Measurements from ENCODE around the gene SH3BP5L.
"Not testable (repeated sequence)": the region's sequence is repeated elsewhere in the genome, so short reads cannot be mapped to it uniquely, and the experiment has no call there.

Gene SH3BP5L

DNA sequence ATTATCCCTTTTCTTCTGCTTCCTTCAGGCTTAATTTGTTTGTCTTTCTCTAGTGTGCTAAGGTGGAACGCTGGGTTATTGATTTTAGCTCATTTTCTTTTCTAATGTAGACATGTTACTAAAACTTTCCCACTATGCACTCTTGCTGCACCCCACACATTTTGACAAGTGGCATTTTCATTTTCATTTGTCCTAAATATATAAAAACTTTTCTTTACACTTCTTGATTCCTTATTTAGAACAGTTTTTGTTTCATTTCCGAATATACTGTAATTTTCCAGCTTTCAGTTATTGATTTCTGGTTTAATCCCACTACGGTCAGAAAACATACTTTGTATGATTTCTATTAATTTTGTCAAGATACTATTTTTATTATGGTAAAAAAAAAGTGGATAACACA, 25.3 kb downstream of the SH3BP5L start:
- TF ChIP-seq, protein P1, sequence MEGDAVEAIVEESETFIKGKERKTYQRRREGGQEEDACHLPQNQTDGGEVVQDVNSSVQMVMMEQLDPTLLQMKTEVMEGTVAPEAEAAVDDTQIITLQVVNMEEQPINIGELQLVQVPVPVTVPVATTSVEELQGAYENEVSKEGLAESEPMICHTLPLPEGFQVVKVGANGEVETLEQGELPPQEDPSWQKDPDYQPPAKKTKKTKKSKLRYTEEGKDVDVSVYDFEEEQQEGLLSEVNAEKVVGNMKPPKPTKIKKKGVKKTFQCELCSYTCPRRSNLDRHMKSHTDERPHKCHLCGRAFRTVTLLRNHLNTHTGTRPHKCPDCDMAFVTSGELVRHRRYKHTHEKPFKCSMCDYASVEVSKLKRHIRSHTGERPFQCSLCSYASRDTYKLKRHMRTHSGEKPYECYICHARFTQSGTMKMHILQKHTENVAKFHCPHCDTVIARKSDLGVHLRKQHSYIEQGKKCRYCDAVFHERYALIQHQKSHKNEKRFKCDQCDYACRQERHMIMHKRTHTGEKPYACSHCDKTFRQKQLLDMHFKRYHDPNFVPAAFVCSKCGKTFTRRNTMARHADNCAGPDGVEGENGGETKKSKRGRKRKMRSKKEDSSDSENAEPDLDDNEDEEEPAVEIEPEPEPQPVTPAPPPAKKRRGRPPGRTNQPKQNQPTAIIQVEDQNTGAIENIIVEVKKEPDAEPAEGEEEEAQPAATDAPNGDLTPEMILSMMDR (conservative IDR thresholded peaks at IDR 0.05; ENCODE audit: low read depth, low read length) = no peak
- DNase-seq (ENCODE audit: low read depth) = no peak
- H3K4me3 ChIP-seq (ENCODE audit: low read length) = no peak overlapping the region

DNA sequence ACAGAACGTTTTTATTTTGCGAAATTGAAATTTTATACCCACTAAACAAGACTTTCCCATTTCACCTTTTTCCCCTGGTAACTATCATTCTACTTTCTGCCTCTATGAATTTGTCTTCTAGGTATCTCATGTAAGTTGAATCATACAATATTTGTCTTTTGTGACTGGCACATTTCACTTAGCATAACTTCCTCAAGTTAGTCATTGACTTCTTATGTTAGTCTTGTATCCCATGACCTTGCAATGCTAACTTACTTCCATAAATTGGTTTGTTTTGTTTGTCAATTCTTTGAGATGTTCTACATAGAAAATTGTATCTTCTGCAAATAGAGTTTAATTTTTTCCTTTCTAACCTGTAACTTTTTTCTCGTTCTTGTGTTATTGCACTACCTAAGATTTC, 26.9 kb downstream of the SH3BP5L start:
- DNase-seq (ENCODE audit: low read depth) = no peak

DNA sequence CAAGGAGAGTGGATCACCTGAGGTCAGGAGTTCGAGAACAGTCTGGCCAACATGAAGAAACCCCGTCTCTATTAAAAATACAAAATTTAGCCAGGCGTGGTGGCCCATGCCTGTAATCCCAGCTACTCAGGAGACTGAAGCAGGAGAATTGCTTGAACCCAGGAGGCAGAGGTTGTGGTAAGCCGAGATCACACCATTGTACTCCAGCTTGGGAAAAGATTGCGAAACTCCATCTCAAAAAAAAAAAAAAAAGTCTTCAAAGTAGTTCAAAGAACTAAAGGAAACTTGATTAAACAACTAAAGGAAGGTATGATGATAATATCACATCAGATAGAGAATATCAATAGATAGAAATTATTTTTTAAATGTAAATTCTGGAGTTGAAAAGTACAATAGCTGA, 31.1 kb downstream of the SH3BP5L start:
- not testable (repeated sequence) for H3K4me3 ChIP-seq (ENCODE audit: low read length); DNase-seq (ENCODE audit: low read depth)

More for the DNA sequence above, 26.9 kb downstream of the SH3BP5L start:
- no peak overlapping the region for H3K4me3 ChIP-seq (ENCODE audit: low read length)
- TF ChIP-seq, protein P1 (conservative IDR thresholded peaks at IDR 0.05; ENCODE audit: low read depth, low read length) = no peak

DNA sequence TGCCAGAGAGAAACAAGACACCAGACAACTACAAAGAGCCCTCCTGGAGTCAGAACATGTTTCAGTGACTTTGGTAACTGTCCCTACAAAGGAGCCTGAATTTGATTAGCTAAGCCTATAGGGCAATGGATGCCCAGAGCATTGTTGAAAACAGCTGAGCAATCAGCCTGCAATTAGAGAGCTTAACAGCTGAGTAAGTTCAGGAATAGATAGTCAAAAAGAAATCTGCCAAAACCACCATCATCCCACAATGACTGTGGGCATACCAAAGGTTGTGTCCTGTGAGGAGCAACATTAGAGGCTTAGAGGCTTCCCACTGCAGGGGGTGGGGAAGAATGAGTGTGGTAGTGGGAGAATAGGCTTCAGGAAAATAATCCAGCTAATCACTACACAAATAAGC, 32.1 kb downstream of the SH3BP5L start:
- H3K4me3 ChIP-seq (ENCODE audit: low read length) = no peak overlapping the region
- TF ChIP-seq, protein P1 (conservative IDR thresholded peaks at IDR 0.05; ENCODE audit: low read depth, low read length) = no peak
- no peak for DNase-seq (ENCODE audit: low read depth)

DNA sequence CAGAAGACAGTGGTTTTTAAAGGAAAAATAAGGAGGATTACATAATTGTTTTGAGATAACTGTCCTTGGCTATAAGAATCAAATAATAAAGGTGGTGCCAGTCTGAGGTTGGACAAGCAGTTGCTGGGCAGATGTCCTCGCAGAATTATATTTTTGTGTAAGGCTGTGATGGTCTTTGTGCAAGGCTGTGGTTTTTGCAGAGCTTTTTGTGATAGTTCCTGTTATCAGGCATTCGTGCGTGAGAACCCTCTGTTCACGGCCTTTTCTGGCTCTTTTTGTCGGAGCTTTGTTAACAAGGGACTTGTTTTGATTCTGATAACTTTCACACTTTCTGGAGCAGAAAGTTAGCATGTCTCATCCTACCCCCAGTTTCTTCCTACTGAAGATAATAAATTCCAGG, 33.4 kb downstream of the SH3BP5L start:
- no peak for DNase-seq (ENCODE audit: low read depth)
- TF ChIP-seq, protein P1 (conservative IDR thresholded peaks at IDR 0.05; ENCODE audit: low read depth, low read length) = no peak

DNA sequence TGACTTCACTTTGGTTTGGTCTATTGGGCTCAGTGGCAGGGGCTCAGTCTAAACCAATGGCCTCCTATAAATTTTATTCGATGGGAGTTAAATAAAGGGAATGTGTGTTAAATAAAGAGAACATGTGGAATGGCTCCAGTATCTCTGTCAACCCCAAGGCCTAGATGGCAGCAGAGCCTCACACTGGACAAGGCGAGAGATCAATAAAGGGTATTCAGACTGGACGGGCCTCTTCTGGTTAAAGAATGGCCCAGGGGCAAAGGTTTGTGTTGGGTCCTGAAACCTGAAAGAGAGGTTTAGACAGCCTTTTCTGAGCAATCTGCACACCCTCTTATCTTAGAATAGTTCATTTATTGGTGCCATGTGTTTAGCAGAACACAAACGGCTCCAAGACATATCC, 34.7 kb downstream of the SH3BP5L start:
- TF ChIP-seq, protein P1 (conservative IDR thresholded peaks at IDR 0.05; ENCODE audit: low read depth, low read length) = no peak
- no peak for DNase-seq (ENCODE audit: low read depth)
- H3K4me3 ChIP-seq (ENCODE audit: low read length) = no peak overlapping the region

More for the DNA sequence above, 33.4 kb downstream of the SH3BP5L start:
- H3K4me3 ChIP-seq (ENCODE audit: low read length) = no peak overlapping the region

DNA sequence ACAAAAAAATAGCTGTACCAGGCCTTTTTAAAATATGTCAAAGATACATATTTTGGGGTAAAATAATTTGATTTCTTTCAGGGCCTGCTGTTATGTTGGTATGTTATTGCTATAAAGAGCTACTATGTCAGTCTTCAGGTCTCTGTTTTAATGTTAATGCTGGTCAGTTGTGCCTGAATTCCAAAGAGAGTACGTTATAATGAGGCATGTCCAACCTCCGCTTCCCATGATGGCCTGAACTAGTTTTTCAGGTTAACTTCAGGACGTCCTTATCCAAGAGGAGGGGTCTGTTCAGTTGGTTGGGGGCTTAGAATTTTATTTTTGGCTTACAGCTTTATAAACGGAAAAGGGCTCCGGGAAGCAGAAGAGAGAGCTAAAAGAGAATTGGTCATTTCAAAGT, 35.3 kb downstream of the SH3BP5L start:
- no peak overlapping the region for H3K4me3 ChIP-seq (ENCODE audit: low read length)
- no peak for DNase-seq (ENCODE audit: low read depth)
- TF ChIP-seq, protein P1 (conservative IDR thresholded peaks at IDR 0.05; ENCODE audit: low read depth, low read length) = no peak

DNA sequence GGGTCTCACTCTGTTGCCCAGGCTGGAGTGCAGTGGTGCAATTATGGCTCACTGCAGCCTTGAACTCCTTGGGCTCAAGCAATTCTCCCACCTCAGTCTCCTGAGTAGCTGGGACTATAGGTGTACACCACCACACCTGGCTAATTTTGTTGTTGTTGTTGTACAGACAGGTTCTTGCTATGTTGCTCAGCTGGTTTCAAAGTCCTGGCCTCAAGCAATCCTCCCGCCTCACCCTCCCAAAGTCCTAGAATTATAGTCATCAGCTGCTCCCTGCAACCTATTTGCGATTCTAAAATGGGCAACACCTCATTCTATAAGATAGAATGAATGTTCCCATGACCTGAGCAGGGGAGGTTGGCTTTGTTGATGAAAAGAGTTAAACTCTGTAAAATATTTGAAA, 36.4 kb downstream of the SH3BP5L start:
- not testable (repeated sequence) for H3K4me3 ChIP-seq (ENCODE audit: low read length); DNase-seq (ENCODE audit: low read depth)
